ENCODE data around the gene KPNA6. TPM values are rescaled to one million over a fixed set of nuclear protein-coding genes. Genes with fewer than 3 reads are reported as not detected.
A peak's percentile ranks its signal among the peaks of the same experiment; 100 is the strongest.
"Not testable (repeated sequence)": the region's sequence is repeated elsewhere in the genome, so short reads cannot be mapped to it uniquely, and the experiment has no call there.

Gene KPNA6
- polyA plus RNA-seq: 10 to 100 TPM; 20.7 to 36.8 (median 21.2) TPM

GRCh38 chr1:32107742-32108661 is at the start of gene KPNA6:
Gene KPNA6, plus strand, starts transcription at chr1:32108056. Its CDS starts 75 bp downstream, at chr1:32108131.
- H3K4me3 Mint-ChIP-seq: peak within 1 kb of the TSS; percentile 96 to 100 (median 100)
- H3K4me1 Mint-ChIP-seq: peaks cover 52 to 64% of the 10 kb centered on the region in 2 donors
- H3K27ac Mint-ChIP-seq: peak within 1 kb of the TSS; percentile 96 to 100 (median 99)
- no peaks in the 10 kb centered on the region for H3K9me3 Mint-ChIP-seq
- no peaks in the 10 kb centered on the region for H3K36me3 Mint-ChIP-seq
- H3K27me3 Mint-ChIP-seq (ENCODE audit: low read depth in 3 of 3): peaks cover 0 to 9% (median 7%) of the 10 kb centered on the region in 3 donors
- peak; percentile 92 for DNase-seq

DNA sequence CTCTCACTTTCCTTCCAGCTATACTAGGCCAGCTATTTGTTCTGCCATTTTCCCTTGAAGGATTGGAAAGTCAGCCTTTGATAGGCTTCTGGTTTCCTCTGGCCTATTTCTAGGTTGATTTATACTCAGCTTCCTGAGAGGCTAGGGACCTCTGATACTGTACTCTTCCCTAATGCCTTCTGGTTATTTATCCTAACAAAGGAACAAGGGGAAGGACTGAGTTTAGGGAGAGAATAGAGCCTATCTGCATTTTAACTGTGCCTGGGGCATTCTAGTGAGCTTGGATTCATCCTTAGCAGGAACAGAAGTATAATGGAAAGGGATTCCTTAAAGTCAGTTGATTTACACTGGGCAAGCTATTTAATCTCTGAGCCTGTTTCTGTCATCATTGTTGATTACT is 46.9 kb upstream of the KPNA6 start:
- DNase-seq: no peak
- Mint-ChIP-seq H3K36me3 (peaks cover 4 to 29% (median 5%) of the 10 kb centered on the region in 3 donors), H3K9me3 (no peaks in the 10 kb centered on the region), H3K27me3 (ENCODE audit: low read depth in 3 of 3) (peaks cover 0 to 4% (median 0%) of the 10 kb centered on the region in 3 donors), H3K4me3 (no peak overlapping the region), H3K27ac (peak overlapping the region in 3 of 6 donors; percentile 26 to 78 (median 57)), H3K4me1 (peaks cover 2 to 12% of the 10 kb centered on the region in 2 donors)

- Mint-ChIP-seq H3K27me3 (ENCODE audit: low read depth in 3 of 3) (peaks cover 0 to 7% (median 0%) of the 10 kb centered on the region in 3 donors), H3K9me3 (no peaks in the 10 kb centered on the region)
Observed at GRCh38 chr1:32062867-32063230, 45.0 kb upstream of the KPNA6 start.

DNA sequence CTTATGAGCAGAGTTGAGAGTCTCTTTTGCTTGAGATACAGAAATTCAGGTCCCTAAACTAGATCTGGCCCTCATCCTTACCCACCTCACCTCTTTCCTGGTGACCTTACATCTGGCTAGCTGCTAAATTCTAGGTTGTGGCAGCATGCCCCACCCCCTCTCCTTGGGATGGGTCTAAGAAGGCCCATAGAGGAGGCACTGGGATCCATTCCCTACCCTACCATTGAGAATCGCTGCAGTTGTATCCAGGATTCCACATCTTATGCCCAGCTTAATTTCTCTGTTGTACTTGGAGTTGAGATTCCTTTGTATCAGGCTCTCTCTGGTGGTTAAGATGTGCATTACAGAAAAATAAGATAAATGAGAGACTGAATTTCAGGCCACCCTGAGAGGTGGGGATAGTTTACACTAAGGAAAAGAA is 44.6 kb upstream of the KPNA6 start:
- Mint-ChIP-seq H3K27me3 (ENCODE audit: low read depth in 3 of 3) (peaks cover 0 to 7% (median 0%) of the 10 kb centered on the region in 3 donors), H3K9me3 (no peaks in the 10 kb centered on the region), H3K4me1 (peaks cover 10 to 15% of the 10 kb centered on the region in 2 donors), H3K36me3 (peaks cover 0 to 24% (median 4%) of the 10 kb centered on the region in 3 donors), H3K27ac (peak overlapping the region in 4 of 6 donors; percentile 14 to 70 (median 33)), H3K4me3 (no peak overlapping the region)
- peak in 2 of 3 donors; percentile 18 to 22 for DNase-seq

More at GRCh38 chr1:32062867-32063230, 45.0 kb upstream of the KPNA6 start:
- Mint-ChIP-seq H3K4me3 (no peak overlapping the region), H3K4me1 (peaks cover 10 to 15% of the 10 kb centered on the region in 2 donors), H3K36me3 (peaks cover 0 to 26% (median 4%) of the 10 kb centered on the region in 3 donors), H3K27ac (peak overlapping the region in 3 of 6 donors; percentile 40 to 66 (median 42))
- DNase-seq: no peak

- Mint-ChIP-seq H3K27ac (peak overlapping the region in 2 of 6 donors; percentile 64), H3K4me1 (peaks cover 15% of the 10 kb centered on the region in 2 donors), H3K4me3 (peak overlapping the region in 2 of 5 donors; percentile 38 to 40)
- not testable (repeated sequence) for H3K36me3 Mint-ChIP-seq; H3K27me3 Mint-ChIP-seq (ENCODE audit: low read depth in 3 of 3); H3K9me3 Mint-ChIP-seq; DNase-seq
Observed at GRCh38 chr1:32065613-32066488, 42.0 kb upstream of the KPNA6 start.

DNA sequence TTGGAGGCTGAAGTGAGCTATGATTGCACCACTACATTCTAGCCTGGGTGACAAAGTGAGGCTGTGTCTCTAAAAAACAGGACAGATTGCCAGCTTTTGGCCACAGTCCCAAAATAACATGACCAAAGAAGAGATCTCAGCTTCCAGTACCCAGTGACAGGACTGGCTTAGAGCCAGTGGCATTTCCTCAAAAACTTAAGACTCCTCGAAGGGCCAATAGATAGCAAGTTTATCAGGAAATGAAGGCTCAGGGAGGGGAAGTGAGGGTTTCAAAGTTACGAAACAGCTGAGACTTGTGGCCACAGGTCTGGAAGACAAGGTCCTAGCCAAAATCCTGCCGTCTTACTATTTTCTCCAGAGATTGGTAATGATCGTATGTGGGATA is 41.4 kb upstream of the KPNA6 start:
- peaks cover 0 to 9% (median 0%) of the 10 kb centered on the region in 3 donors for H3K36me3 Mint-ChIP-seq
- H3K4me3 Mint-ChIP-seq: peak overlapping the region in 3 of 5 donors; percentile 5 to 40 (median 38)
- H3K9me3 Mint-ChIP-seq: no peaks in the 10 kb centered on the region
- peaks cover 0 to 7% (median 0%) of the 10 kb centered on the region in 3 donors for H3K27me3 Mint-ChIP-seq (ENCODE audit: low read depth in 3 of 3)
- H3K4me1 Mint-ChIP-seq: peaks cover 15% of the 10 kb centered on the region in 2 donors
- peak overlapping the region in 3 of 6 donors; percentile 28 to 64 (median 64) for H3K27ac Mint-ChIP-seq
- DNase-seq: peak; percentile 29 to 38 (median 32)

GRCh38 chr1:32068957-32069588 is 38.8 kb upstream of the KPNA6 start:
- peaks cover 31 to 34% of the 10 kb centered on the region in 2 donors for H3K4me1 Mint-ChIP-seq
- peaks cover 3 to 22% (median 4%) of the 10 kb centered on the region in 3 donors for H3K27me3 Mint-ChIP-seq (ENCODE audit: low read depth in 3 of 3)
- H3K36me3 Mint-ChIP-seq: no peaks in the 10 kb centered on the region
- DNase-seq: no peak
- H3K27ac Mint-ChIP-seq: peak overlapping the region in 1 of 6 donors; percentile 4
- no peak overlapping the region for H3K4me3 Mint-ChIP-seq
- H3K9me3 Mint-ChIP-seq: no peaks in the 10 kb centered on the region

GRCh38 chr1:32071758-32072621 is 35.9 kb upstream of the KPNA6 start:
- H3K27me3 Mint-ChIP-seq (ENCODE audit: low read depth in 3 of 3): peaks cover 3 to 14% (median 4%) of the 10 kb centered on the region in 3 donors

GRCh38 chr1:32072622-32073298 is 35.1 kb upstream of the KPNA6 start, which contains the start of gene TMEM39B:
Gene TMEM39B, plus strand, starts transcription at chr1:32072939. Its CDS starts 109 bp downstream, at chr1:32073048.
- Mint-ChIP-seq H3K27ac (peak within 1 kb of the TSS; percentile 85 to 95 (median 89)), H3K36me3 (peaks cover 0 to 7% (median 4%) of the 10 kb centered on the region in 3 donors), H3K27me3 (ENCODE audit: low read depth in 3 of 3) (peaks cover 4 to 14% (median 5%) of the 10 kb centered on the region in 3 donors), H3K4me3 (peak within 1 kb of the TSS; percentile 90 to 97 (median 94)), H3K9me3 (no peaks in the 10 kb centered on the region), H3K4me1 (peaks cover 28 to 35% of the 10 kb centered on the region in 2 donors)
- peak; percentile 94 to 95 (median 95) for DNase-seq

More at GRCh38 chr1:32071758-32072621, 35.9 kb upstream of the KPNA6 start:
- H3K27ac Mint-ChIP-seq: peak overlapping the region; percentile 85 to 95 (median 89)
- H3K4me1 Mint-ChIP-seq: peaks cover 28 to 36% of the 10 kb centered on the region in 2 donors
- peak overlapping the region; percentile 90 to 97 (median 94) for H3K4me3 Mint-ChIP-seq
- H3K9me3 Mint-ChIP-seq: no peaks in the 10 kb centered on the region
- no peak for DNase-seq
- no peaks in the 10 kb centered on the region for H3K36me3 Mint-ChIP-seq

DNA sequence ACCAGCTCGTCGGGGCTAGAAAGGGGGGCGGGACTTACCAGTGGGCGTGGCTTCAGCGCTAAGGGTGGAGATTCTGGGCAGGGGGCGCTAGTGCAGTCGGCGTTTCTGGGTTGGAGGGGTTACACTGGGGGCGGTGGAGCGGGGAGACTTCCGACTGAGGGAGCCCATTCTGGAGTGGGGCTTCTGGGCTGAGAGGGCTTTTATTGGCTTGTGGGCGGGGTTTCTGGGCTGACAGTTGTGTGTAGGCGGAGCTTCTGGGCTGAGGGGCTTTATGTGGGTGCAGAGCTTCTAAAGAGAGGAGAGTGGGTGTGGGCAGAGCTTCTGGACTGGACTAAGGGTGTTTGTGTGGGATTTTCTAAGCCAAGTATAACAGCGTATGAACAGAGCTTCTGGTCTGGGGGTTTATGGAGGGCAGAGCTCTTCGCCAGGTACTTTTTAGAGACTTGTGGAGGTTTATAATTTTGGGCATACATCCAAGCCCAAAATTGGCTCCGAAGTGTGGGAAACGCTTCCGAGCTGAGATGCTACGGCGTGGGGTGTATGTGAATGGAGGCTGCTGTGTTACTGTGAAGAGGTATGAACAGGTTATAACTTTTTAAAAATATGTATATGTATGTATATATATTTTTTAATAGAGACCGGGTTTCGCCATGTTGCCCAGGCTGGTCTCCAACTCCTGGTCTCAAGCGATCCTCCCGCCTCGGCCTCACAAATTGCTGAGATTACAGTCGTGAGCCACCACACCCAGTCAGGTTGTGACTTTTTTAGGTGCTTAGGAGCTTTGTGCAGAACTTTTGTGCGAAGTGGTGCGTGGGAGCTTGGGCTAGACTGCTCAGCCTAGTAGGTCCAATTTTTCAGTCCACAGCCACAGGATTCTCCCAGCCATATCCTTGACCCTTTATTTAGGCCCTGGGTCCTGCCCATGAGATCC is 34.3 kb upstream of the KPNA6 start:
- Mint-ChIP-seq H3K27ac (peak overlapping the region; percentile 85 to 95 (median 89)), H3K4me1 (peaks cover 28 to 35% of the 10 kb centered on the region in 2 donors), H3K27me3 (ENCODE audit: low read depth in 3 of 3) (peaks cover 4 to 14% (median 5%) of the 10 kb centered on the region in 3 donors), H3K36me3 (peaks cover 0 to 11% (median 4%) of the 10 kb centered on the region in 3 donors), H3K9me3 (no peaks in the 10 kb centered on the region), H3K4me3 (peak overlapping the region; percentile 90 to 97 (median 94))
- DNase-seq: no peak

- H3K27ac Mint-ChIP-seq: peak overlapping the region in 1 of 6 donors; percentile 46
- peak overlapping the region in 3 of 5 donors; percentile 13 to 32 (median 29) for H3K4me3 Mint-ChIP-seq
- H3K9me3 Mint-ChIP-seq: no peaks in the 10 kb centered on the region
- DNase-seq: no peak
- H3K36me3 Mint-ChIP-seq: peaks cover 0 to 14% (median 4%) of the 10 kb centered on the region in 3 donors
- H3K4me1 Mint-ChIP-seq: peaks cover 26 to 35% of the 10 kb centered on the region in 2 donors
- H3K27me3 Mint-ChIP-seq (ENCODE audit: low read depth in 3 of 3): peaks cover 4 to 14% (median 5%) of the 10 kb centered on the region in 3 donors
Observed at GRCh38 chr1:32074841-32075240, 33.0 kb upstream of the KPNA6 start.
